Measurements from ENCODE around the gene XAF1. TPM values are rescaled to one million over a fixed set of nuclear protein-coding genes. Genes with fewer than 3 reads are reported as not detected.
"Not testable (repeated sequence)": the region's sequence is repeated elsewhere in the genome, so short reads cannot be mapped to it uniquely, and the experiment has no call there.

XAF1 gene
- polyA plus RNA-seq, 3 donors: 5.5 to 32.6 (median 9.8) TPM

DNA sequence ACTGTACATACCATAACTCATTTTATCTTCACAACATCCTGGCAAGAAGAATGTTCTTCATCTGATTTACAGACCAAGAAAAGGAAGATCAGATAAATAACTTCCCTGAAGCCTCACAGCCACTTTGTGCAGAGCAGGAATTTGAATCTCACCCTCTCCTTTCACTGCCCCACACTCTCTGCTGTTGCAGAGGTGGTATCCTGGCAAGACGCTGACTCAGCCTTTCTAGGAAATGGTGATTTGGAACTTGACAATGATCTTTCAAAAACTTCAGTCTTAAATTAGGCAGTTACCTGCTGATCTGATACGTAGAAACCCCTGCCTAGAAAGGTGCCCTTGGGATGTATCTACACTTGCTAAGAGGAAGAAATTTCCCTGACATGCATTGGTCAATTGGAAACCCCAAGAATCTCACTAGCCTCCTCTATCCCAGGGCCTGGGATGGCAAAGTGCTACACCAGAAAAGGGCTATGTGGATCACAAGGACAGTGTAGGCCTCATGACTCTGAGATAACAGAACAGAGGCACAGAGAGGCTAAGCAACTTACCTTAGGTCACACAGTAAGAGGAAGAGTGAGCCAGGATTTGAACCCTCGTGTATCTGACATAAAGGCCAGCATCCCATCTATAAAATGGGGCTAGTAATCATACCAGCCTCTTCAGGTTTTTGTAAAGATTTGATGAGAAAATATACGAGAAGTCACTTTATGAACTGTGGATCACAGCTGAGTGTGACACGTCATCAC lies 38.1 kb downstream of the XAF1 start:
- no peak for DNase-seq (ENCODE audit: extremely low read depth in 1 of 11, low read depth in 9 of 11, low spot score in 4 of 11)

DNA sequence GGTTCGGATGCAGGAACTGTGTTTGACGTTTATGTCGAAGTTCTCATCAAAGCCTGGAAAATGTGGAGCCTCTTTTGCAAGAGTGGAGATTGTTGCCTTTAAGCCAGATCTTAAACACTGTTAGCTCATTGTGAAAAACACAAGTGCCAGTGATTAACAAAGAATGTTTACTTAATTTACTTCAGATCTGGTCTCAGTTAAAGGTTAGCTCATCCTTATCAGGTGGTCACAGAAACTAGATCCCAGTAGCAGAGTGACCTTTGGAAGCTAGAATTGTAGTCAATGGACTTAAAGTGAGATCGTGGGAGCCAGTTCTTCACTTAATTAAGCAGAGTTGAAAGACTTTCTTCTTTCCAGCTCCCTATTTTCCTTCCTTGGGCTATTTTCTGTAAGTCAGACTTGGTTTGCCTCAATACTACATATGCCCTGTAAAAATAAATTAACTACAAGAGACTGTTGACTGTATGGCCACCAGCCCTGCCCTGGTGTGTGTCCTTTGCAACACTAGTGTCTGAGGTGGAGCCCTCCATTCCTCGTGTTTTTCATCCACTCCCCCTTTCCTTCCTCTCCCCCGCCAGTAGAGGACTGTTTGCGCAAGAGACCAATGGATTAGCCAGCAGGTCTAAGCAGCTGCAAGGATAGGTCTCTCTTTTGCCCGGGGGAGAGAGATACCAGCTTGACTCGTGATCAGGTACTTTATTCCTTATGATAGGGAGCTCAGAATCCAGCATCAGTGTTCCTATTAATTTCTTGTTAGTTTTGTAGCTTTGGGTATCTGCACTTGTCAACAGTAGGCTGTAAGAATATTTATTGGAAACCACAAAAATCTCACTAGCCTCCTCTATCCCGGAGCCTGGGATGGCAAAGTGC lies 40.4 kb downstream of the XAF1 start:
- DNase-seq (ENCODE audit: extremely low read depth in 1 of 11, low read depth in 9 of 11, low spot score in 4 of 11): no peak

DNA sequence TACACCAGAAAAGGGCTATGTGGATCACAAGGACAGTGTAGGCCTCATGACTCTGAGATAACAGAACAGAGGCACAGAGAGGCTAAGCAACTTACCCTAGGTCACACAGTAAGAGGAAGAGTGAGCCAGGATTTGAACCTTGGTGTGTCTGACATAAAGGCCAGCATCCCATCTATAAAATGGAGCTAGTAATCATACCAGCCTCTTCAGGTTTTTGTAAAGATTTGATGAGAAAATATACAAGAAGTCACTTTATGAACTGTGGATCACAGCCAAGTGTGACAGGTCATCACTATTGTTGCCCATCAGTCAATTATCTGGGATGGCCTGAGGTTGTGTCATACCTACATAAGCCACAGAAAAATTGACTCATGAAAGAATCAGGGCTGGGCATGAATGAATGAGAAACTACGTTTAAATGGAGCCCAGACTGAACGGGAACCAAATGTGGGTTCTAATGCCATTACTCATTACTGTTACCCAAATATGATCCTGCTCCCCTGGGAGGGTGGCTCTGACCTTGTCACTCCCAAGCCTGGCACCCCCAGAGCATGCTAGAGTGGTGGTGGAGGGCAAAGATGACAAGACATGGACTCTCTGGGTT lies 41.1 kb downstream of the XAF1 start:
- no peak for DNase-seq (ENCODE audit: extremely low read depth in 1 of 11, low read depth in 9 of 11, low spot score in 4 of 11)

DNA sequence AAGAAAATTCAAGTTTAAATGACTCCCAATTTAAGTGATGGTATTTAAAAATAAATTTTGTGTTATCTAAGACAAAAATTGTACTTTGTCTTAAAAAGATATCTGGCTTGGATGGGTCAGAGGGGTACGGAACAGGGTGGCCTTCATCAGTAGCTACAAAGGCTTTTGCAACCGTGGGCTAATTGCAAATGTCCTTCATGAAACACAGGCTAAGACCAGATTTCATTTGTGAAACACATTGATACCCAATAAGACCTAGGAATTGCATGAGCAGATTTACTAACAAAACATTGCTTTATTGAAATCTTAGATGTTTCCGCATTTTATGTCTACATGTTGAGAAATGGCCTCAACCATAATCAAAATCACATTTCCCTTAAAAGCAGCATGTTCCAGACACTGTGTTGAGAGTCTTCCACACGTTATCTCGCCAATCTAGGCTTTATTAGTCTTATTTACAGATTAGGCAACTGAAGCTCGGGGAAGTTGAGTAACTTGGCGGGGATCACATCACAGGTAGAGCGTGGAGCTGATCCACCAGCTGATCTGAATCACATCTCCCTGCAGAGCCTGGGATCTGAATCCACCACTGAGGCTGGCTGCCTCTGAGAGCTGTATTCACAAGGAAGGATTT lies 42.0 kb downstream of the XAF1 start:
- no peak for DNase-seq (ENCODE audit: extremely low read depth in 1 of 11, low read depth in 9 of 11, low spot score in 4 of 11)

DNA sequence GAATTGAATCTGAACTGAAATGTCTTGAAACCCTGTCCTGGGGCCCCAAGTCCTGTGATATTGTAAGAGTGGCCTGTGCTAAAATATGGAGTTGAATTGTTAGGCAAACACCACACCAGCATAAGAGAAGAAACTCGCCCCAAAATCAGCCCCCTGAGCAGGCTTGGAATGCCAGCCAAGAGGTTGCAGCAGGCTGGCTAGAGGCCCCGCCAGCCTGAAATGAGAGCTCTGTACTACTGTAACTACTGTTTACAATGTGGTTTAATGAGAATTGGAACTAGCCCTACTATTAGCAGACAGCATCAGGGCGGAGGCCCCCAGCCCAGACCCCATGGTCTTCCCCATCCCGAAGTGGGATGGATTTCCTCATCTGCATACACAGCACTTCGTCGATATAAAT lies 43.9 kb downstream of the XAF1 start:
- no peak for DNase-seq (ENCODE audit: extremely low read depth in 1 of 11, low read depth in 9 of 11, low spot score in 4 of 11)

DNA sequence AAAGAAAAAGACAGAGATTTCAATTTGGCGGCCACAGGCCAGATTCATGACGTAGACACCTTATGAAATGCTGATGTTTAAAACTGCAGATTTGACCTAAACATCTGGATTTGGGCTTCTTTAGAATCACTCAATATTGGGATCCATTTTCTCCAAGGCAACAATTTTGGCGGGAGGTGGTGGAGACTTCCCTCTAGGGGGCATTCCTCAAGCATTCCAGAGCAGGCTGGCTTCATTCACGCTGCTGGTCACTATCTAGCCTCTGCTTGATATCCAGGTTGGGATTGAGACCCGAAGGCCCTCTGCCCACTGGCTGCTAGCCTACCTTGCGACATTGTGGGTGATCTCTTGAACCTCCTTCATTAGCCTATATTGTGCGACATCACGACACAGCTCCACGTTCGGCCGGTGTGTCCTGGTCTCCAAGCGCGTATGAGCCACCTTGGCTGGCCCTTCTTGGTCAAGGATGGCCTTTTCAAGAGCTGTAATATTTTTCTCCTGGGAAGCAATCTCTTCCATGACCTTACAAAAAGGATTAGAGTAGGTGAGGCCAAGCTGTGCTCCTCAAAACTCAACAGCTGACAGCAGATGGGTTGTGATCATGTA lies 44.7 kb downstream of the XAF1 start:
- DNase-seq (ENCODE audit: extremely low read depth in 1 of 11, low read depth in 9 of 11, low spot score in 4 of 11): no peak

DNA sequence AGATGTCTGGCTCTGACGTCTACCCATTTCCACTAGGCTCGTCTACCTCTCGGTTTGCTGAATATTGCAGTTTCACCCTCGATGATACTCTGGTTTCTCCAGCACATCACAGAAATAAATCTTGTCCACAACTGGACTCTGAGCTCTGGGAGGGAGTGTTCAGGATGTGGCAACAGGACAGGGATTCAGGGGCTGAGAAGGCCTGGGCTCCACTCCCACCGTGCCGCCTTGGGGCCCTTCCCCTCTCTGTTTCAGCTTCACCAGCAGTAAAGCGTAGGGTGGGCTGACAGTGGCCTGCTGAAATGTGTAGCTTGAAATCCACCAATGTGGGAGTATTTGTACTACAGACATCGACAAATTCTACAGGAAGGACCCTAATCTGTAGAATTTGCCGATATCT lies 55.7 kb downstream of the XAF1 start:
- no peak for DNase-seq (ENCODE audit: extremely low read depth in 1 of 11, low read depth in 9 of 11, low spot score in 4 of 11)

DNA sequence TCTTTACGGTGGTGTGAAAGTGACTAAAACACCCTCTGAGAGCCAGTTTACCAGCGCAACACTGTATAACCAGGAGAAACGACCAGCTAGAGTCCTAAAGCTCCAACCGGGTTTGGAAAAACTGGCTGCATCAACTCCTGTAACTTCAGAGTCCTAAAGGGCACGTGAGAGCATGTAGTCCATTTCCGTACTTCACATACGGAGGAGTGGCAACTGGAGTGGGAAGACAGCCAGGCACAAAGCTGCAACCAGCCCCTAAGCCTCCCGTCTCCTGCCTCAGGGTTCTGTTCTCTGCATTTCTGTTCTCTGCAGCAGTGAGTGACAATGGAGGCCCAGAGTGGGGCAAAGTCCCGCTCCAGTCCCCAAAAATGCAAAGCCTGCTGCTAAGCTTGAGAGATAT lies 56.4 kb downstream of the XAF1 start:
- DNase-seq (ENCODE audit: extremely low read depth in 1 of 11, low read depth in 9 of 11, low spot score in 4 of 11): no peak

DNA sequence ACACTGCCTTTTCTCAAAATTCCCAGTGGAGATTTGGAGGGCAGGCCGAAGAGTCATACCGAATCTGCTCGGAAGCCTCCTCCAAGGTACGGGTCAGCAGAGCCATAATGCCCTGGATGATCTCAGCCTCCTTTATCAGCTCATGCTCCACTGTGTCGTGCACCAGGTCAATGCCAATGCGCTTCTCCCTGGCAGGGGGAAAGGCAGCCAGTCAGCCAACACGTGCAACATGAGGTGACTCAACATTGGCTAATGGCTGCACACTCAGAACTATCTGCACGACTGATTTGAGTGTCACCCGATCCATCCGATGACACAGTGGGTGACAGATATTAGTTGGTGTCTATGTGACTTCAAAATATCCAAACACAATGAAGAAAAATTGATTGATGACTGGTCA lies 59.9 kb downstream of the XAF1 start:
- no peak for DNase-seq (ENCODE audit: extremely low read depth in 1 of 11, low read depth in 9 of 11, low spot score in 4 of 11)

DNA sequence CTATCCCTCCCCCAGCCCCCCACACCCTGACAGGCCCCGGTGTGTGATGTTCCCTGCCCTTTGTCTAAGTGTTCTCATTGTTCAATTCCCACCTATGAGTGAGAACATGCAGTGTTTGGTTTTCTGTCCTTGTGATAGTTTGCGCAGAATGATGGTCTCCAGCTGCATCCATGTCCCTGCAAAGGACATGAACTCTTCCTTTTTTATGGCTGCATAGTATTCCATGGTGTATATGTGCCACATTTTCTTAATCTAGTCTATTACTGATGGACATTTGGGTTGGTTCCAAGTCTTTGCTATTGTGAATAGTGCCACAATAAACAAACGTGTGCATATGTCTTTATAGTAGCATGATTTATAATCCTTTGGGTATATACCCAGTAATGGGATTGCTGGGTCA lies 60.5 kb downstream of the XAF1 start:
- DNase-seq (ENCODE audit: extremely low read depth in 1 of 11, low read depth in 9 of 11, low spot score in 4 of 11): not testable (repeated sequence)

DNA sequence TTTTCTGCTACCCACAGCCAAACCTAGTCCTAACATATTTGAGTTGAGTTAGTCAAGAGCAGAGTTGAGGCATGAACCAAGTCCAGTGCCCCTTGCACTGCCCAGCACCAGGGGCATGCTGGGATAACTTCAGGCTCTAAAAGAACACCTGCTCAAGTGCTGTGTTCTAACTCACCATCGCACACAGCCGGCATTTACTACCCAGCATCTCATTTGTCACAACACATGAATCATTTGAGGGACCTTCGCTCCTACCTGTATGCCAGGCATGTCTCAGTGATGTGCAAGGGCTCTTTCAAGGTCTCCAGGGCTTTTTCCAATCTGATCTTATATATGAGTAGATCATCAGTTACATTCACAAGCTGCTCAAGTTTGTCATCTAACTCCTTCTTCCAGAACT lies 63.1 kb downstream of the XAF1 start:
- DNase-seq (ENCODE audit: extremely low read depth in 1 of 11, low read depth in 9 of 11, low spot score in 4 of 11): no peak

DNA sequence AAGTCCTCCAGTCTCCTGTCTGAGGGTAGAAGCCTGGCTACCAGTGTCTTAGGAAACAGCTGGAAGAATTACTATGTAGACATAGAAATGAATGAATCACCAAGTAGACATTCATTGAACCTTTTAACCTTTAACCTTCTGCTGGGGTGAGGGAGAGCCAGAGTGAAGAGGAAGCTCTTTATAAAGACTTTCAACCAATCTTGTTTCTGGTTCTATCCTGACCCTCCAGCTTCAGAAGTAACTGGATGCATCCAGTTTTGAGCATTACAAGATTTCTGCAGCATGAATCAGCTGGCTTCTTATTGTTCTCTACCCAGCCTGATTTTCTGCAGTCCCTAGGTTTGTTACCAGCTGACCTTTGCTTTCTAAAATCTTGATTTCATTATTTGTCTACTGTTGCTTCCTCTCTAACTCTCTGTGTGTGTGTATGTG lies 67.2 kb downstream of the XAF1 start:
- DNase-seq (ENCODE audit: extremely low read depth in 1 of 11, low read depth in 9 of 11, low spot score in 4 of 11): no peak

Other genes with a start within 250 kb of the XAF1 start
- gene PITPNM3, start 199.5 kb upstream of the XAF1 start, polyA plus RNA-seq (ENCODE audit: insufficient read length in 3 of 3): 10 to 100 TPM in 2 of 3 donors, 1 to 10 TPM in 1; 7.4 to 11.2 (median 10.2) TPM
- gene KIAA0753, start 115.3 kb upstream of the XAF1 start, polyA plus RNA-seq (ENCODE audit: insufficient read length in 3 of 3): 10 to 100 TPM; 33.2 to 41.6 (median 39.0) TPM
- 100 to 1,000 TPM in 1 of 3 donors, 10 to 100 TPM in 2; 80.4 to 104 (median 96.3) TPM for gene TXNDC17, start 115.0 kb upstream of the XAF1 start, polyA plus RNA-seq (ENCODE audit: insufficient read length in 3 of 3)
- 10 to 100 TPM; 23.2 to 26.7 (median 24.7) TPM for gene MED31, start 104.4 kb upstream of the XAF1 start, polyA plus RNA-seq (ENCODE audit: insufficient read length in 3 of 3)
- gene C17orf100, start 104.3 kb upstream of the XAF1 start, polyA plus RNA-seq (ENCODE audit: insufficient read length in 3 of 3): 10 to 100 TPM; 10.3 to 11.3 (median 11.2) TPM
- gene SLC13A5, start 42.7 kb upstream of the XAF1 start, polyA plus RNA-seq (ENCODE audit: insufficient read length in 3 of 3): 1 to 10 TPM; 2.4 to 4.1 (median 3.5) TPM
- under 1 TPM in 2 of 3 donors, not detected in 1; 0.06 to 0.21 TPM for gene FBXO39, start 20.2 kb downstream of the XAF1 start, polyA plus RNA-seq (ENCODE audit: insufficient read length in 3 of 3)
- gene TEKT1, start 75.7 kb downstream of the XAF1 start, polyA plus RNA-seq (ENCODE audit: insufficient read length in 3 of 3): 1 to 10 TPM in 1 of 3 donors, under 1 TPM in 2; 0.39 to 1.4 (median 0.70) TPM
- 1 to 10 TPM; 1.6 to 2.6 (median 2.3) TPM for gene ALOX12, start 240.0 kb downstream of the XAF1 start, polyA plus RNA-seq (ENCODE audit: insufficient read length in 3 of 3)